Upper lobe of right lung (tissue), 1 donor: ENCODE measurements around the gene CEACAM8. TPM values are rescaled to one million over a fixed set of nuclear protein-coding genes. Genes with fewer than 3 reads are reported as not detected.
"Not testable (repeated sequence)": the region's sequence is repeated elsewhere in the genome, so short reads cannot be mapped to it uniquely, and the experiment has no call there.

Experiments
- ATAC-seq: fragments of 200-7000 bp; cut with Tn5 transposase; one replicate; pipeline ENCODE4 v1.9.1; 2020; ENCODE audit warnings: mild to moderate bottlenecking, moderate library complexity
- DNase-seq: peaks from one replicate; pipeline ENCODE4 v3.0.0-alpha.2; 2020
- H3K27ac ChIP-seq: fragments of 200-600 bp; one replicate; pipeline ENCODE4 v1.8.0; 2022
- H3K27me3 ChIP-seq: fragments of 200-600 bp; one replicate; pipeline ENCODE4 v1.8.0; 2022; ENCODE audit warnings: mild to moderate bottlenecking
- H3K36me3 ChIP-seq: fragments of 200-600 bp; one replicate; pipeline ENCODE4 v1.8.0; 2022
- H3K4me1 ChIP-seq: fragments of 200-600 bp; one replicate; pipeline ENCODE4 v1.8.0; 2022
- H3K4me3 ChIP-seq: fragments of 200-600 bp; one replicate; pipeline ENCODE4 v1.8.0; 2022; ENCODE audit warnings: mild to moderate bottlenecking
- H3K9me3 ChIP-seq: fragments of 200-600 bp; one replicate; pipeline ENCODE4 v1.8.0; 2022
- CTCF ChIP-seq: fragments of 200-600 bp; IDR thresholded peaks from one replicate; pipeline ENCODE4 v1.8.0; 2022; ENCODE audit warnings: antibody characterized with exemption
- intact Hi-C: fragments of 100-400 bp; cut with DNase I; formaldehyde crosslinking; loops from one replicate; pipeline ENCODE4 v1.11.0; 2022
- total RNA-seq: library from RNA; stranded (reverse); fragmentation: NEBNext Ultra II Directional; extraction: Animal tissue kit (Norgen Biotek cat#: 25700); gene quantifications from one replicate; pipeline ENCODE4 v1.2.1, GENCODE V29; 2021
- donor health status: DM: no; HTN: yes; CAD: no; lungs with severe emphysema.

Gene CEACAM8
- total RNA-seq, 1 donor from 2014 or later = not detected

- H3K27ac ChIP-seq = no peak overlapping the region
- intact Hi-C loops = no loop called here
- no peaks in the 10 kb centered on the region for H3K9me3 ChIP-seq
- DNase-seq (no peak), ATAC-seq (no peak)
- TF ChIP-seq CTCF = no peak
- H3K27me3 ChIP-seq = peaks cover 13% of the 10 kb centered on the region
- no peaks in the 10 kb centered on the region for H3K4me1 ChIP-seq
- H3K36me3 ChIP-seq = no peaks in the 10 kb centered on the region
- no peak overlapping the region for H3K4me3 ChIP-seq
Observed at GRCh38 chr19:42558450-42559150, 36.1 kb downstream of the CEACAM8 start.

GRCh38 chr19:42557386-42557871 lies 37.3 kb downstream of the CEACAM8 start:
- intact Hi-C loops, ATAC-seq, H3K27ac ChIP-seq: not testable (repeated sequence)

DNA sequence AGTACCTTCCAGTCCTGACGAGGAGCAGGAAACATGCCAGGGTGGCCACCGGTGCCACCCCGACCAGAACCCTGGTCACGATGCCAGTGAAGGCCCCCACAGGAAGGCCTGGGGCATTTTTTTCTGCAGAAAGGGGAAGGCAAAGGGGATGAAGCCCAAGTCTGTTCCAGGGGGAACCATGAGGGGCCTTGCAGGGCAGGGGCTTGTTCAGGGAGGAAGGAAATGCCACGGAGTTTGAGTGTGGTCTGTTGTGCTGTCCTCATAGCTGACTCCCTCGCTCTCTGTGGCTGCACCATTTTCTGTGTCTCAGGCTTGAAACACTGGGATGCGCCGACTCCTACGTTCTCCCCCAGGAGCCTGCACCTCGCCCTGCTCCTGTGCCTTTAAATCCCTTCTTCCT lies 38.9 kb downstream of the CEACAM8 start:
- ATAC-seq (no peak), DNase-seq (no peak)
- H3K4me3 ChIP-seq = no peak overlapping the region
- H3K27ac ChIP-seq = no peak overlapping the region
- H3K4me1 ChIP-seq = no peaks in the 10 kb centered on the region
- H3K9me3 ChIP-seq = no peaks in the 10 kb centered on the region
- no peak for TF ChIP-seq CTCF
- intact Hi-C loops = no loop called here
- H3K27me3 ChIP-seq = no peaks in the 10 kb centered on the region
- no peaks in the 10 kb centered on the region for H3K36me3 ChIP-seq

More at GRCh38 chr19:42557386-42557871, 37.3 kb downstream of the CEACAM8 start:
- H3K36me3 ChIP-seq, H3K4me3 ChIP-seq, H3K4me1 ChIP-seq, DNase-seq, H3K9me3 ChIP-seq: not testable (repeated sequence)
- H3K27me3 ChIP-seq = peaks cover 12% of the 10 kb centered on the region

DNA sequence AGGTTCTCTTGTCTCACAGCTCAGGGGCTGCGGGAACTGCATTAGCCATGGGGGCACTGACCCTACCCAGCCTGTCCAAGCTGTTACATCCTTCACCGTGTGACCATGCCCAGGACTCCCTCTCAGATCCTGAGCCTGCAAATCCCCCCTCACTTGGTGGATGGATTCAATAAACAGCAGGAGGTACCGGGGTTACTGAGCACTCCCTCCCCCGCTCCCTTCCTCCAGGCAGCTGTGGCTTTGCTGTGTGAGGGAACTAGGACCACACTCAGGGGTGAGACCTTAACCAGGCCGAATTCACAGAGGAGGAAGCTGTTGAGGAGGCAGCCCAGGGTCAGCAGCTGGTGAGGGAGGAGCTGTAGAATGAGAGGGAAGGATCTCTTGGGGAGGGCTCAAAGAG lies 39.4 kb downstream of the CEACAM8 start:
- Histone ChIP-seq H3K4me3 (no peak overlapping the region), H3K36me3 (no peaks in the 10 kb centered on the region), H3K4me1 (no peaks in the 10 kb centered on the region), H3K9me3 (no peaks in the 10 kb centered on the region), H3K27me3 (no peaks in the 10 kb centered on the region), H3K27ac (no peak overlapping the region)
- DNase-seq (no peak), ATAC-seq (peak; percentile 45)
- intact Hi-C loops = no loop called here
- TF ChIP-seq CTCF = no peak

DNA sequence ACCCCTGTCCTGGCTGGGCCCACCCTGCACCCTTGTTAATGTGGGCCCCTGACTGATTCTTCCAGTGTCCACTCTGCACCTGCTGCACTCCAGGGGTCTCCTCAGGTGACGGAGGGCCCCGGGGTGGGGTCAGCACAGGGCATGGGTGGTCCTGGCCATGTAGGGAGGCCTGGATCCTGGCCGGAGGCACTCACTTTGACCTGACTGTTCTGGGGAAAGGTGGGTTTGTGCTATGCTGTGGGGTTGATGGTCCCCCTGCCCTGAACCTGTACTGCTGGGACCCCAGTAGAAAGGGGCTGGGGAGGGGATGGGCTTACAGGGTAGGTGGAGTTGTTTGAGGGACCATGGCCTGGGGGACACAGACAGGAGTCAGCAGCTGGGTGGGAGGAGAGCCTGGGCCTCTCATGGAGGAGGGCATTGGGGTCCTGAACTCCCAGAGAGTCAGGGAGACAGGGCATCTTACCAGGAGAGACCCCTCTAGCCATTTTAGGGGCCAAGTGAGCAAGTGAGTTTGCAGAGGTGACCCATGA lies 40.6 kb downstream of the CEACAM8 start:
- H3K4me3 ChIP-seq = no peak overlapping the region
- H3K27ac ChIP-seq = no peak overlapping the region
- intact Hi-C loops = no loop called here
- H3K36me3 ChIP-seq = no peaks in the 10 kb centered on the region
- no peaks in the 10 kb centered on the region for H3K4me1 ChIP-seq
- ATAC-seq (no peak), DNase-seq (no peak)
- TF ChIP-seq CTCF = no peak
- no peaks in the 10 kb centered on the region for H3K27me3 ChIP-seq
- no peaks in the 10 kb centered on the region for H3K9me3 ChIP-seq

DNA sequence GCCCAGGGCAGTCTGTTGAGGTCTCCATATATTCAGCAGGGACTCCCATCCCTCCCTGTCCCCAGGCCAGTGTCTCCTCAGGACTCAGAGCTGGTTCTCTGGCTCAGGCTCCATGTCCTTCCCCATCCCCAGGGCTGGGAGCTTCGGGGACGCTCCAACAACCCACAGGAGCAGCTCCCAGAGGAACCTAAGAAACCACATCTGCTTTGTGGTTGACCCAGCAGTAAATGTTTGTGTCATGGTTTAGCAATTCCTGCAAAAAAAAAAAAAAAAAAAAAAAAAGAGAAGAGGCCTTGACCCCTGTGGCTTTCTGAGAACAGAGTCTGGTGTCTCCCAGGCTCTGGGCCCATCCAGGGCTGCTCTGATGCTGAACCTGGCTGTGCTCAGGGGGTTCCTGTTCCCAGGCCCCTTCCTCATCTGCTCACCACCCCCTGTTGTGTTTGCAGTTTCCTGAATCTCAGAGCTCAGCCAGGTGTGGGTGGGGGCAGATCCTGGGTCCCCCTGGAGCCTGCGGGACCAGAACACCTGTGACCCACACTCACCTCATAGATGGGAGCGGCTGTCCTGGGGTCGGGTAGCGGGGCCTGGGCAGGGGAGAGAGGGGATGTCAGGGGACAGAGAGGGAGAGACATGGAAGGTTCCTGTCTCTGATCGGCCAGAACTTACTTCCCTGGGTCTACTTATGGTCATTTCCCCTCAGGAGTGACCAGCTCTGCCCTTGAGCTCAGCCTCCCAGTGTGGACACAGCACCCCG lies 41.3 kb downstream of the CEACAM8 start:
- intact Hi-C loops = no loop called here
- Histone ChIP-seq H3K27me3 (no peaks in the 10 kb centered on the region), H3K36me3 (no peaks in the 10 kb centered on the region), H3K4me3 (no peak overlapping the region), H3K4me1 (no peaks in the 10 kb centered on the region), H3K9me3 (no peaks in the 10 kb centered on the region), H3K27ac (no peak overlapping the region)
- DNase-seq (no peak), ATAC-seq (peak; percentile 86)
- no peak for TF ChIP-seq CTCF
